ENCODE measurements around the gene TUBGCP6. TPM values are rescaled to one million over a fixed set of nuclear protein-coding genes. Genes with fewer than 3 reads are reported as not detected.

The TUBGCP6 gene
- polyA plus RNA-seq, 1 donor from 2014 or later, result 74.5 TPM

DNA sequence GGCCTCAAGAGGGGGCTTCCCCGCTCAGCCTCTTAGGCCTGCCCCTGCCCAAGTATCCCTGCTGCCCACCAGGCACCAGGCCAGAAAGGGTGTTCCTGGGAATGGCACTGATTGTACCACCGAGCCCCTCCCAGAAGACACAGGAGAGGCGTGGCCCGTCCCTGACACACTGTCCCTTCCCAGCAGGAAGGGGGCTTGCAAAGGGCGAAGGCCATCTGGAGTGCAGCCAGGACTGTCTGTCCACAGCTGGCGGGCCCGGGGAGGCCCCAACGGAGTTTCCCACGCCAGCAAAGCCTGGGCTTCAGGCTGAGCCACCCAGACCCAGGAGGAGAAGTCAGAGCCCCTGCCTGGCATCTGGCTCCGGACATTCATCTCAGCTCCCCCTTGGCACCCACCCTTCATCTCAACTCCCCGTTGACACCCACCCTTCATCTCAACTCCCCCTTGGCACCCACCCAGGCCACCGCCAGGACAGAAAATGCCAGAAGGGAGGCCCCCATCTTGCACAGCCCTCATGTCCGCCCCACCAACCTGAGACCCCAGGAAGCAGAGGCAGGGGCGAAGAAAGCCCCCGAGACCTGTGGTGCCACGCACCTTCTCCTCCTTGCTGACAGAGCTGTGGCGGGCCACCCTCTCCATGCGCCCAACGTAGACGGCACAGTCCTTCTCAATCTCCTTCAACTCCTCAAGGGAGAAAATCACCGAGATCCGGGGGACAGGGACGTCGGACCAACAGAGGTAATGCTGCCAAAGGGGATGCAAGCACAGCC is 19.4 kb downstream of the TUBGCP6 start:
- Histone ChIP-seq H2AFZ (ENCODE audit: low read depth, low read length) (no peak overlapping the region), H3F3A (ENCODE audit: insufficient read depth, low read length, poor library complexity, severe bottlenecking) (no peaks in the 10 kb centered on the region), H4K20me1 (ENCODE audit: insufficient read depth) (no peaks in the 10 kb centered on the region), H3K27me3 (ENCODE audit: insufficient read depth, low read depth, low read length) (no peaks in the 10 kb centered on the region), H3K4me3 (ENCODE audit: low read length) (no peak overlapping the region), H3K4me2 (ENCODE audit: low read length) (no peak overlapping the region), H3K9me2 (ENCODE audit: insufficient read depth, low read length) (no peaks in the 10 kb centered on the region), H3K27ac (ENCODE audit: low read length) (no peak overlapping the region), H3K9ac (ENCODE audit: low read length) (no peak overlapping the region), H3K9me3 (ENCODE audit: low read length) (no peaks in the 10 kb centered on the region), H3K79me2 (replicated peaks; ENCODE audit: insufficient read depth, low read length) (no peaks in the 10 kb centered on the region), H3K36me3 (ENCODE audit: insufficient read depth, low read length) (no peaks in the 10 kb centered on the region)
- TF ChIP-seq RAD21 (conservative IDR thresholded peaks at IDR 0.05), result no peak
- no peak for TF ChIP-seq EZH2 (IDR thresholded peaks at IDR 0.05; ENCODE audit: borderline replicate concordance, insufficient read depth, low read length, poor library complexity, severe bottlenecking)
- TF ChIP-seq, protein P1, sequence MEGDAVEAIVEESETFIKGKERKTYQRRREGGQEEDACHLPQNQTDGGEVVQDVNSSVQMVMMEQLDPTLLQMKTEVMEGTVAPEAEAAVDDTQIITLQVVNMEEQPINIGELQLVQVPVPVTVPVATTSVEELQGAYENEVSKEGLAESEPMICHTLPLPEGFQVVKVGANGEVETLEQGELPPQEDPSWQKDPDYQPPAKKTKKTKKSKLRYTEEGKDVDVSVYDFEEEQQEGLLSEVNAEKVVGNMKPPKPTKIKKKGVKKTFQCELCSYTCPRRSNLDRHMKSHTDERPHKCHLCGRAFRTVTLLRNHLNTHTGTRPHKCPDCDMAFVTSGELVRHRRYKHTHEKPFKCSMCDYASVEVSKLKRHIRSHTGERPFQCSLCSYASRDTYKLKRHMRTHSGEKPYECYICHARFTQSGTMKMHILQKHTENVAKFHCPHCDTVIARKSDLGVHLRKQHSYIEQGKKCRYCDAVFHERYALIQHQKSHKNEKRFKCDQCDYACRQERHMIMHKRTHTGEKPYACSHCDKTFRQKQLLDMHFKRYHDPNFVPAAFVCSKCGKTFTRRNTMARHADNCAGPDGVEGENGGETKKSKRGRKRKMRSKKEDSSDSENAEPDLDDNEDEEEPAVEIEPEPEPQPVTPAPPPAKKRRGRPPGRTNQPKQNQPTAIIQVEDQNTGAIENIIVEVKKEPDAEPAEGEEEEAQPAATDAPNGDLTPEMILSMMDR (IDR thresholded peaks at IDR 0.05; ENCODE audit: poor library complexity, severe bottlenecking), result no peak
- no peak for TF ChIP-seq MXI1 (conservative IDR thresholded peaks at IDR 0.05; ENCODE audit: poor library complexity, severe bottlenecking)
- TF ChIP-seq POLR2AphosphoS5 (IDR thresholded peaks at IDR 0.05), result no peak

DNA sequence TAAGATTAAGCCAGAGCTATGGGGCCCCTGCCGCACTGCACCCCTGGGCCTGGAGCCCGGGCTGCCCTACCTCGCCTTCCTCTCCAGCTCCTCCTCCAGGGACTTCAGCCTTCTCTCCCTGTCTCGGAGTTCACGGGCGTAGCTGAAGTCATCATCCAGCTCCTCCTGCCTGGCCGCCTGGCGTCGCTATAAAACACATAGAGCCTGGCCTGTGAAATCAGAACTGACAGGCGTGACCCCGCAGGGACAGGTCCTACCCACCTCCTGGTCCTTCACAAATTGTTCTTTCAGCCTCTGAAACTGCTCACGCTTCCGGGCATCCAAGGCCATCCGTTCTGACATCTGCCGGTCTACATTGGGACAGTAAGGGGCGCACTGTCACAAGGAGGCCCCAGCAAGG is 20.8 kb downstream of the TUBGCP6 start:
- Histone ChIP-seq H3K36me3 (ENCODE audit: insufficient read depth, low read length) (no peaks in the 10 kb centered on the region), H3K4me3 (ENCODE audit: low read length) (no peak overlapping the region), H3K9me2 (ENCODE audit: insufficient read depth, low read length) (no peaks in the 10 kb centered on the region), H3K27me3 (ENCODE audit: insufficient read depth, low read depth, low read length) (no peaks in the 10 kb centered on the region), H3K27ac (ENCODE audit: low read length) (no peak overlapping the region), H3K4me2 (ENCODE audit: low read length) (no peak overlapping the region), H4K20me1 (ENCODE audit: insufficient read depth) (no peaks in the 10 kb centered on the region), H3K79me2 (replicated peaks; ENCODE audit: insufficient read depth, low read length) (no peaks in the 10 kb centered on the region), H3K9ac (ENCODE audit: low read length) (no peak overlapping the region), H3K9me3 (ENCODE audit: low read length) (no peaks in the 10 kb centered on the region), H3F3A (ENCODE audit: insufficient read depth, low read length, poor library complexity, severe bottlenecking) (no peaks in the 10 kb centered on the region), H2AFZ (ENCODE audit: low read depth, low read length) (no peak overlapping the region)
- TF ChIP-seq, protein P1 (IDR thresholded peaks at IDR 0.05; ENCODE audit: poor library complexity, severe bottlenecking), result no peak

DNA sequence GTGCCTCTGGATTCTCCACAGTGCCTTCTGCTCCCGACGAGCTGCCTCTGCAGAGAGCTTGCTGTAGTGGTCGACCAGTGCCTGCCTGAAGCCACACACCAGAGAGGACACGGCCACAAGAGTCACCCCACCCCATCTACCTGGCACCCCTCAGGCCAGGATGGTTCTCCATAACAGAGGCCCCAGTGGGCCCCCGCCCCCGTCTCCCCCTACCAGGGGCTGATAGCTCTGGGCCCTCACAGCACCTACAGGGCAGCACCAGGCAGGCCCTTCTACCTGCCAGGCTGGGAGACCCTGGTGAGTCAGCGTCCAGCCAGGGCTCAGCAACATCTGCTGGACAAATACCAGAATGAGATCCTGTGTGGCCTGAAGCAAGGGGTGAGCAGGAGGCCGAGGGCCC is 22.3 kb downstream of the TUBGCP6 start:
- Histone ChIP-seq H3K9me2 (ENCODE audit: insufficient read depth, low read length) (no peaks in the 10 kb centered on the region), H3F3A (ENCODE audit: insufficient read depth, low read length, poor library complexity, severe bottlenecking) (no peaks in the 10 kb centered on the region), H3K4me3 (ENCODE audit: low read length) (no peak overlapping the region), H3K79me2 (replicated peaks; ENCODE audit: insufficient read depth, low read length) (no peaks in the 10 kb centered on the region), H2AFZ (ENCODE audit: low read depth, low read length) (no peak overlapping the region), H3K27me3 (ENCODE audit: insufficient read depth, low read depth, low read length) (no peaks in the 10 kb centered on the region), H3K9ac (ENCODE audit: low read length) (no peak overlapping the region), H3K36me3 (ENCODE audit: insufficient read depth, low read length) (no peaks in the 10 kb centered on the region), H3K9me3 (ENCODE audit: low read length) (no peaks in the 10 kb centered on the region), H3K4me2 (ENCODE audit: low read length) (no peak overlapping the region), H3K27ac (ENCODE audit: low read length) (no peak overlapping the region), H4K20me1 (ENCODE audit: insufficient read depth) (no peaks in the 10 kb centered on the region)
- TF ChIP-seq, protein P2, sequence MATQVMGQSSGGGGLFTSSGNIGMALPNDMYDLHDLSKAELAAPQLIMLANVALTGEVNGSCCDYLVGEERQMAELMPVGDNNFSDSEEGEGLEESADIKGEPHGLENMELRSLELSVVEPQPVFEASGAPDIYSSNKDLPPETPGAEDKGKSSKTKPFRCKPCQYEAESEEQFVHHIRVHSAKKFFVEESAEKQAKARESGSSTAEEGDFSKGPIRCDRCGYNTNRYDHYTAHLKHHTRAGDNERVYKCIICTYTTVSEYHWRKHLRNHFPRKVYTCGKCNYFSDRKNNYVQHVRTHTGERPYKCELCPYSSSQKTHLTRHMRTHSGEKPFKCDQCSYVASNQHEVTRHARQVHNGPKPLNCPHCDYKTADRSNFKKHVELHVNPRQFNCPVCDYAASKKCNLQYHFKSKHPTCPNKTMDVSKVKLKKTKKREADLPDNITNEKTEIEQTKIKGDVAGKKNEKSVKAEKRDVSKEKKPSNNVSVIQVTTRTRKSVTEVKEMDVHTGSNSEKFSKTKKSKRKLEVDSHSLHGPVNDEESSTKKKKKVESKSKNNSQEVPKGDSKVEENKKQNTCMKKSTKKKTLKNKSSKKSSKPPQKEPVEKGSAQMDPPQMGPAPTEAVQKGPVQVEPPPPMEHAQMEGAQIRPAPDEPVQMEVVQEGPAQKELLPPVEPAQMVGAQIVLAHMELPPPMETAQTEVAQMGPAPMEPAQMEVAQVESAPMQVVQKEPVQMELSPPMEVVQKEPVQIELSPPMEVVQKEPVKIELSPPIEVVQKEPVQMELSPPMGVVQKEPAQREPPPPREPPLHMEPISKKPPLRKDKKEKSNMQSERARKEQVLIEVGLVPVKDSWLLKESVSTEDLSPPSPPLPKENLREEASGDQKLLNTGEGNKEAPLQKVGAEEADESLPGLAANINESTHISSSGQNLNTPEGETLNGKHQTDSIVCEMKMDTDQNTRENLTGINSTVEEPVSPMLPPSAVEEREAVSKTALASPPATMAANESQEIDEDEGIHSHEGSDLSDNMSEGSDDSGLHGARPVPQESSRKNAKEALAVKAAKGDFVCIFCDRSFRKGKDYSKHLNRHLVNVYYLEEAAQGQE (IDR thresholded peaks at IDR 0.05; ENCODE audit: borderline replicate concordance), result no peak
- no peak for TF ChIP-seq MXI1 (conservative IDR thresholded peaks at IDR 0.05; ENCODE audit: poor library complexity, severe bottlenecking)
- TF ChIP-seq TAF1 (IDR thresholded peaks at IDR 0.05; ENCODE audit: low read depth), result no peak
- no peak for TF ChIP-seq RAD21 (conservative IDR thresholded peaks at IDR 0.05)
- no peak for TF ChIP-seq SMC3 (conservative IDR thresholded peaks at IDR 0.05; ENCODE audit: poor library complexity)
- TF ChIP-seq EZH2 (IDR thresholded peaks at IDR 0.05; ENCODE audit: borderline replicate concordance, insufficient read depth, low read length, poor library complexity, severe bottlenecking), result no peak
- TF ChIP-seq POLR2AphosphoS5 (IDR thresholded peaks at IDR 0.05), result no peak
- no peak for TF ChIP-seq EP300 (conservative IDR thresholded peaks at IDR 0.05; ENCODE audit: poor library complexity, severe bottlenecking)
- TF ChIP-seq, protein P1 (IDR thresholded peaks at IDR 0.05; ENCODE audit: poor library complexity, severe bottlenecking), result no peak

All from neural cell (in vitro differentiated cells).